Tibial artery (tissue), 4 donors: Measurements from ENCODE around the gene THBS2.

Experiments
- DNase-seq, 2 donors: peaks; one replicate each; pipeline ENCODE4 v3.0.0-alpha.2; 2019
- H3K27ac ChIP-seq, 2 donors: fragments of 200-600 bp; sonication (generic) in 1 of 2; 1 replicate in 1 of 2; 2 replicates in 1 of 2; pipeline ENCODE4 v1.5.1; 2018 to 2019; ENCODE audit warnings: mild to moderate bottlenecking in 1 of 2
- H3K27me3 ChIP-seq, 2 donors: fragments of 200-600 bp; sonication (generic) in 1 of 2; one replicate each; pipeline versions ENCODE4 v1.5.1 to v1.6.0; 2016 to 2019
- H3K36me3 ChIP-seq, 3 donors: fragments of 200-600 bp; sonication (generic) in 2 of 3; one replicate each; pipeline ENCODE4 v1.5.1; 2016 to 2019; ENCODE audit warnings: mild to moderate bottlenecking in 2 of 3
- H3K4me1 ChIP-seq, 4 donors: fragments of 200-600 bp; sonication (generic) in 2 of 4; 1 replicate in 3 of 4; 2 replicates in 1 of 4; pipeline ENCODE4 v1.5.1; 2016 to 2019
- H3K4me3 ChIP-seq, 2 donors: fragments of 200-600 bp; sonication (generic) in 1 of 2; 1 replicate in 1 of 2; 2 replicates in 1 of 2; pipeline ENCODE4 v1.5.1; 2018 to 2019; ENCODE audit warnings: mild to moderate bottlenecking in 2 of 2
- H3K9me3 ChIP-seq, 3 donors: fragments of 200-600 bp; sonication (generic) in 1 of 3; one replicate each; pipeline ENCODE4 v1.5.1; 2016 to 2019
- CTCF ChIP-seq, 2 experiments: fragments of 200-600 bp in 1 of 2; fragments of 450-650 bp in 1 of 2; IDR thresholded peaks; one replicate each; pipeline ENCODE4 v1.5.1; 2017 to 2019; ENCODE audit warnings: antibody characterized with exemption in 2 of 2, mild to moderate bottlenecking in 1 of 2, moderate library complexity in 1 of 2
- intact Hi-C: fragments of 100-400 bp; cut with DNase I; formaldehyde crosslinking; loops from one replicate; pipeline ENCODE4 v1.15.0; 2023; ENCODE audit warnings: low total_unique reads

Gene THBS2

GRCh38 chr6:169289619-169290339, 36.1 kb upstream of the THBS2 start:
- intact Hi-C loops, result no loop called here
- Histone ChIP-seq H3K4me3 (no peak overlapping the region), H3K4me1 (peaks cover 0 to 11% (median 0%) of the 10 kb centered on the region in 4 donors), H3K27me3 (no peaks in the 10 kb centered on the region), H3K9me3 (no peaks in the 10 kb centered on the region), H3K36me3 (no peaks in the 10 kb centered on the region), H3K27ac (peak overlapping the region in 1 of 2 donors; percentile 54)
- DNase-seq, result peak; percentile 76 to 78
- TF ChIP-seq CTCF (IDR thresholded peaks at IDR 0.05), result no peak

- peaks cover 0 to 11% (median 0%) of the 10 kb centered on the region in 4 donors for H3K4me1 ChIP-seq
- peak overlapping the region; percentile 54 to 55 for H3K27ac ChIP-seq
- no peaks in the 10 kb centered on the region for H3K36me3 ChIP-seq
- no peak for TF ChIP-seq CTCF (IDR thresholded peaks at IDR 0.05)
- H3K4me3 ChIP-seq, result no peak overlapping the region
- no peak for DNase-seq
- intact Hi-C loops, result no loop called here
- H3K9me3 ChIP-seq, result no peaks in the 10 kb centered on the region
- no peaks in the 10 kb centered on the region for H3K27me3 ChIP-seq
Observed at GRCh38 chr6:169289257-169289618, 35.6 kb upstream of the THBS2 start.

GRCh38 chr6:169288591-169288990, 34.9 kb upstream of the THBS2 start:
- Histone ChIP-seq H3K36me3 (no peaks in the 10 kb centered on the region), H3K27ac (peak overlapping the region; percentile 54 to 55), H3K4me1 (peaks cover 0 to 11% (median 0%) of the 10 kb centered on the region in 4 donors), H3K9me3 (no peaks in the 10 kb centered on the region), H3K27me3 (no peaks in the 10 kb centered on the region), H3K4me3 (no peak overlapping the region)
- intact Hi-C loops, result no loop called here
- DNase-seq, result peak; percentile 52 to 81
- TF ChIP-seq CTCF (IDR thresholded peaks at IDR 0.05), result no peak

- Histone ChIP-seq H3K27ac (no peak overlapping the region), H3K27me3 (no peaks in the 10 kb centered on the region), H3K4me3 (no peak overlapping the region), H3K36me3 (no peaks in the 10 kb centered on the region), H3K9me3 (no peaks in the 10 kb centered on the region), H3K4me1 (peaks cover 0 to 11% (median 0%) of the 10 kb centered on the region in 4 donors)
- no peak for TF ChIP-seq CTCF (IDR thresholded peaks at IDR 0.05)
- intact Hi-C loops, result no loop called here
- DNase-seq, result no peak
Observed at GRCh38 chr6:169287675-169288074, 34.0 kb upstream of the THBS2 start.

- Histone ChIP-seq H3K4me1 (peaks cover 0 to 11% (median 0%) of the 10 kb centered on the region in 4 donors), H3K4me3 (no peak overlapping the region), H3K9me3 (no peaks in the 10 kb centered on the region), H3K36me3 (no peaks in the 10 kb centered on the region), H3K27ac (no peak overlapping the region), H3K27me3 (no peaks in the 10 kb centered on the region)
- no peak for TF ChIP-seq CTCF (IDR thresholded peaks at IDR 0.05)
- intact Hi-C loops, result no loop called here
- DNase-seq, result no peak
Observed at GRCh38 chr6:169286961-169287360, 33.3 kb upstream of the THBS2 start.
